Measurements from ENCODE around the gene DNM3. TPM values are rescaled to one million over a fixed set of nuclear protein-coding genes. Genes with fewer than 3 reads are reported as not detected.
A peak's percentile ranks its signal among the peaks of the same experiment; 100 is the strongest.

Gene DNM3
- total and polyA plus RNA-seq, 2 experiments from 2014 or later: 0.11 to 1.4 TPM

DNA sequence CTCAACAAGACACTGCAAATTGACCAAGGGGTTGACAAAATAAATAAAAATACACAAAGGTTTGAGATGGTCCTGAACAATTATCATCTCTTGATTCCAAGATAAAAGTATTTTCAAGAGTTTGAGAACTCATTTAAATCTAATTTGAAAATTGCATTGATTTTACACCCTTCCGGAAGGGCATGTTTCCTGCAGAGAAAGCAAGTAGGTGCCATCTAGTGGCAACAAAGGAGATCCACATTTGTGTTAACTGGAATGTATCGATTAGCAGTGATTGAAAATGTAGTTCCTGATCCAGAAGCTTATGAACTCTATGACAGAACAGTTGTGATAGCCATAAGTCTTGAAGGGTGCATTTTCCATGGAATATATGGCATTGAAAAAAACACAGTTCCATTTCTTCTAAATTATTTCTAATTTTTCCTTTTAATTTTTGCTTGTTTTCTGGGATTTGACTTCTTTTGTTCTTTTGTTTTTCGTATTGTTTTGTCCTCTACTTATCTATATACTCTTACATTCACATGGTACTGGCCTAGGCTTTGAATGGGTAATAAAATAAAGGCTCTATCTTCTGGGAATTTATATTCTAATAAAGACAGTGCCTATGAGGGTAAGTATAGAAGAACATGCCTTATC is 143.7 kb downstream of the DNM3 start:
- Histone ChIP-seq H3K27ac (no peak overlapping the region), H3K4me2 (ENCODE audit: unreplicated experiment) (no peak overlapping the region), H3K9me2 (ENCODE audit: insufficient read depth) (no peaks in the 10 kb centered on the region), H3K9ac (no peak overlapping the region), H3K4me3 (no peak overlapping the region), H3K27me3 (replicated peaks; ENCODE audit: insufficient read depth) (no peaks in the 10 kb centered on the region), H3K4me1 (ENCODE audit: insufficient read depth) (no peaks in the 10 kb centered on the region), H3F3A (ENCODE audit: insufficient read depth) (no peaks in the 10 kb centered on the region), H2AFZ (no peak overlapping the region), H3K79me2 (ENCODE audit: insufficient read depth) (no peaks in the 10 kb centered on the region), H3K9me3 (ENCODE audit: low read depth) (no peaks in the 10 kb centered on the region), H4K20me1 (ENCODE audit: insufficient read depth) (no peaks in the 10 kb centered on the region), H3K36me3 (ENCODE audit: low read depth) (no peaks in the 10 kb centered on the region)
- in situ Hi-C loops (cut with MboI): loop anchor here (5.0 kb wide), 2 partner anchors 173 to 343 kb away; no protein-coding TSS in a partner anchor
- TF ChIP-seq EZH2 (IDR thresholded peaks at IDR 0.05; ENCODE audit: insufficient read depth, poor library complexity, severe bottlenecking) (no peak), EZH2phosphoT487 (IDR thresholded peaks at IDR 0.05; ENCODE audit: insufficient read depth, low read depth) (no peak)
- DNase-seq: peak; percentile 73
- 23 to 29% methylated on average over 3 of the region's 3 CpGs for WGBS, 2 experiments (ENCODE audit: low coverage in 1 of 2, low lambda C conversion rate in 2 of 2, missing lambda C conversion rate in 2 of 2)

DNA sequence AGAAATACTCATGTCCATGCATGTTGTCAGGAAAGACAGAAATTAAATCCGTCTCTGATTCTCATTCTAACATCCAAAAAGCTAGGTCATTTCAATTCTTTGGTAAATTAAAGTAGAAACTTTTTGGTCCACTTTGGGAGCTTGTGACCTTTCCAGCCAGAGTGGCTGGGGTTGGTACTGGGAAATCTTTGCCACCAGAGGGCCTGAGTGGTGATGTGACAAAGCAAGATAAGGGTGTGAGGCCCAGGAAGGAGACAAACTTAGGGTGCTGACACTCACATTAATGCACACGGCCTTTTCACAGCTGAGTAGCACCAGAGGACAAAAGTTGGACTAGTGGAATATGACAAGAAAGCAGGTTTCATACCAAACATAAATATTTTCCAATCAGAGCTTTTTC is 144.3 kb downstream of the DNM3 start:
- DNase-seq: peak; percentile 34
- H4K20me1 ChIP-seq (ENCODE audit: insufficient read depth): no peaks in the 10 kb centered on the region
- H3K4me2 ChIP-seq (ENCODE audit: unreplicated experiment): no peak overlapping the region
- no peaks in the 10 kb centered on the region for H3K79me2 ChIP-seq (ENCODE audit: insufficient read depth)
- in situ Hi-C loops (cut with MboI): no loop called here
- no peaks in the 10 kb centered on the region for H3F3A ChIP-seq (ENCODE audit: insufficient read depth)
- no peaks in the 10 kb centered on the region for H3K9me3 ChIP-seq (ENCODE audit: low read depth)
- H3K36me3 ChIP-seq (ENCODE audit: low read depth): no peaks in the 10 kb centered on the region
- H3K27ac ChIP-seq: no peak overlapping the region
- no peak for TF ChIP-seq EZH2phosphoT487 (IDR thresholded peaks at IDR 0.05; ENCODE audit: insufficient read depth, low read depth)
- no peak for TF ChIP-seq EZH2 (IDR thresholded peaks at IDR 0.05; ENCODE audit: insufficient read depth, poor library complexity, severe bottlenecking)
- H3K4me1 ChIP-seq (ENCODE audit: insufficient read depth): no peaks in the 10 kb centered on the region
- no peak overlapping the region for H3K4me3 ChIP-seq
- no peak overlapping the region for H2AFZ ChIP-seq
- 57 to 58% methylated on average over 2 of the region's 2 CpGs for WGBS, 2 experiments (ENCODE audit: low coverage in 1 of 2, low lambda C conversion rate in 2 of 2, missing lambda C conversion rate in 2 of 2)
- H3K9ac ChIP-seq: no peak overlapping the region
- H3K9me2 ChIP-seq (ENCODE audit: insufficient read depth): no peaks in the 10 kb centered on the region
- no peaks in the 10 kb centered on the region for H3K27me3 ChIP-seq (replicated peaks; ENCODE audit: insufficient read depth)

DNA sequence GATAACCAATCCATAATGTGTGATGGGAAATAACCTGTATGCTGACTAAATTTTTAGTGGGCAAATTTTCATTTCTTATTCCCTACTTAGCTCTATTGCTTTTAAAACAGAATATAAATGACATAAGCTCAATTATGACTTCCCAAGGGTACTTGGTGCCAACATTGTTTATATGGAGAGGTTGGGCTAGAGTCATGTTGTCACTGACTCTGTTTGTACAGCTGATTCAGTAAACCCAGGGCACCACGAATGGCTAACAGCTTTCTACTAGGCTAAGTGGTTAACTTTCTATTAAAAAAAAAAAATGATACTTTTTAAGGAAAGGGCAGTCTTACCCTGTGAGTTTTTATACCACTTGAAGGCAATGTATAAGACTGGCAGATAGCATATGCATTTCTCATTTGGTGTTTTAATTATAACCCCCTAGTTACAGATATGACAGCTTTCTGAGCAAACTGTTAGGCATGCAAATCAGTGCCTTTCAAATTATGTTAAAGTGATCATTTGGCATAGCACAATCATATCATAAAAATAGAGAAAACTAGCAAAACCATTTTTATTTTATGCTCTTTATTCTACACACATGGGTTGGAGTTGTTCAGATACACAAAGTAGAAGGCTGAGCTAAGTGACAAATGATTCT is 147.1 kb downstream of the DNM3 start:
- Histone ChIP-seq H3K4me3 (no peak overlapping the region), H3K4me1 (ENCODE audit: insufficient read depth) (no peaks in the 10 kb centered on the region), H3F3A (ENCODE audit: insufficient read depth) (no peaks in the 10 kb centered on the region), H3K9me3 (ENCODE audit: low read depth) (no peaks in the 10 kb centered on the region), H3K27me3 (replicated peaks; ENCODE audit: insufficient read depth) (no peaks in the 10 kb centered on the region), H3K36me3 (ENCODE audit: low read depth) (no peaks in the 10 kb centered on the region), H4K20me1 (ENCODE audit: insufficient read depth) (no peaks in the 10 kb centered on the region), H3K9me2 (ENCODE audit: insufficient read depth) (no peaks in the 10 kb centered on the region), H3K27ac (no peak overlapping the region), H3K9ac (no peak overlapping the region), H3K79me2 (ENCODE audit: insufficient read depth) (no peaks in the 10 kb centered on the region), H2AFZ (no peak overlapping the region), H3K4me2 (ENCODE audit: unreplicated experiment) (no peak overlapping the region)
- no peak for DNase-seq
- in situ Hi-C loops (cut with MboI): no loop called here
- TF ChIP-seq EZH2phosphoT487 (IDR thresholded peaks at IDR 0.05; ENCODE audit: insufficient read depth, low read depth) (no peak), EZH2 (IDR thresholded peaks at IDR 0.05; ENCODE audit: insufficient read depth, poor library complexity, severe bottlenecking) (no peak)
- WGBS, 2 experiments (ENCODE audit: low coverage in 1 of 2, low lambda C conversion rate in 2 of 2, missing lambda C conversion rate in 2 of 2): 82 to 90% methylated on average over 1 of the region's 1 CpG

DNA sequence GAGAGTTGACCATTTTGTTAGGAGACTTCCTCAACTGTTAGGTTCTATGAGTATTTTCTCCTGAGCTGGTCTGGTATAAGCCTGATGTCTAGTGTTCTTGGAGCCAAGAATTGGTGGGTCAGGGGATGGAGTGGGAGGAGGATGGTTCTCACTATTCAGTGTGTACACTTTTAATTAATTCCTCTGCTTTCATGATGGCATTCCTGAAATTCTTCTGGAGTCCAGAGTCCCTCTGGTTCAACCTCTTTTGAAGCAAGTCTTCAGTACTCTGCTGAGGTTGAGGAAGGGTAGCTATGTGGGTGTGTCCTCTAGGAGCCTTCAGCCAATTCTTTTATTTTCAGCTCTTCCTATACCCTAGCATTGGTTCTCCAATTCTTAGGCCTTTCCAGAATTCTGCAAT is 149.1 kb downstream of the DNM3 start:
- in situ Hi-C loops (cut with MboI): loop anchor here (10.0 kb wide), 1 partner anchor 434 kb away; the partner anchor contains the start of gene C1orf105

More for the DNA sequence above, 149.1 kb downstream of the DNM3 start:
- Histone ChIP-seq H3K4me1 (ENCODE audit: insufficient read depth) (no peaks in the 10 kb centered on the region), H3K4me3 (no peak overlapping the region), H3K4me2 (ENCODE audit: unreplicated experiment) (no peak overlapping the region), H2AFZ (no peak overlapping the region), H3K36me3 (ENCODE audit: low read depth) (no peaks in the 10 kb centered on the region), H3K9me3 (ENCODE audit: low read depth) (no peaks in the 10 kb centered on the region), H3K27ac (no peak overlapping the region), H3K27me3 (replicated peaks; ENCODE audit: insufficient read depth) (no peaks in the 10 kb centered on the region), H3K9me2 (ENCODE audit: insufficient read depth) (no peaks in the 10 kb centered on the region), H3F3A (ENCODE audit: insufficient read depth) (no peaks in the 10 kb centered on the region), H3K9ac (no peak overlapping the region), H3K79me2 (ENCODE audit: insufficient read depth) (no peaks in the 10 kb centered on the region), H4K20me1 (ENCODE audit: insufficient read depth) (no peaks in the 10 kb centered on the region)
- TF ChIP-seq EZH2 (IDR thresholded peaks at IDR 0.05; ENCODE audit: insufficient read depth, poor library complexity, severe bottlenecking): no peak
- no peak for TF ChIP-seq EZH2phosphoT487 (IDR thresholded peaks at IDR 0.05; ENCODE audit: insufficient read depth, low read depth)
- no peak for DNase-seq

Data from GM23248 (cell line).